Adipose tissue (tissue), 3 donors: ENCODE data around the gene RPL22. TPM values are rescaled to one million over a fixed set of nuclear protein-coding genes. Genes with fewer than 3 reads are reported as not detected.

ENCODE experiments used
- H3K27ac ChIP-seq: one replicate; pipeline ENCODE4 v1.5.1; 2013; ENCODE audit warnings: low read depth, low read length
- WGBS, 3 donors: extraction: QIAGEN DNeasy Blood & Tissue Kit; methylation state at CpG; one replicate each; pipeline ENCODE4 v1.1.7; 2013; 5-methylcytosine and 5-hydroxymethylcytosine counted together
- polyA plus RNA-seq, 3 donors: library from polyadenylated mRNA; stranded (reverse); fragments of 200-250 nt; gene quantifications; one replicate each; pipeline ENCODE4 v1.2.3, GENCODE V29; 2013
- donor health status: healthy with polysubstance abuse.
- donor health status: Bipolar disorder and iron deficiency.
- donor health status: healthy.

The RPL22 gene
- polyA plus RNA-seq, 3 donors, result 159 to 575 (median 286) TPM

DNA sequence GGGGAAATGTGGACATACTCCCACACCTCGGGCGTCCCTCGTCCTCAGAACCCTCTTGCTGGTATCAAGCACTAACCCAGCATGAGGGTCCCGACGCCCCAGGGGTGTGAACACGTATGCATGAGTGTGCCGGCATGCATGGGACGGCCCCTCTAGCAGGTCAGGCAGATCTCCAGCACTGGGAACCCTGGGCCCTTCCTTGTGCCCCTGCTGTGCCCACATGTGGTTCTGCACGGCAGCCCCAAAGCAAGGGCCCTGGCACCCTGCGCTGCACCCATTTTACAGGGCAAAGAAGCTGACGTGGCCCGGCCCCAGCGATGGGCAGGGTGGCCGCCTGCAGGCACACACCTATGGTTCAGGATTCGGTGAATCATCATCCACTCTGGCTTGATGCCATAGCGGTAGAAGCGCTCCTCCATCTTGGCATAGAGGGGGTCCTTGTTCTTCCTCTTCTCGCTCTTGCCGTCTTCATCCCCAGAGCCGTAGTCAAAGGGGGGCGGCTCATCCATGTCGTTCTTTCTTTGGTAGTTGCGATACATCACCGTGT, 53.5 kb downstream of the RPL22 start:
- 83 to 86% (median 86%) methylated on average over 24 of the region's 24 CpGs for WGBS, 3 donors
- H3K27ac ChIP-seq, result no peak overlapping the region

DNA sequence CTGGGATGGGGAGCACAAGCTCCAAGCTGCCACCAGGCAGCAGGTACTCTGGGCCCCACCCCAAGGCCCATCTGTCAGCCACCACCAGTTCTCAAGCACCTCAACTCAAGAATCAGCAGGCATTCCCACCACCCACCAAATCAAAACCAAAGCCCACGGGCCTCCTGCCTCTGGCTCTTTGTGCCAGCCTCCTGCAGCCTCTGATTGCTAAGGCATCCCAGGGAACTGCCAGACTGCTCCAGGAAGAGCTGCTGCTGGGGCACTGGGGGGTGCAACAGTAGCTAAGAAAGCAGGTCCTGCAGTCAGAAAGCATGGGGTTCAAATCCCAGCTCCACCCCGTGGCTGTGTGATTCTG, 54.0 kb downstream of the RPL22 start:
- no peak overlapping the region for H3K27ac ChIP-seq

GRCh38 chr1:6144647-6145395, 54.6 kb downstream of the RPL22 start:
- 24 to 59% (median 42%) methylated on average over 16 of the region's 16 CpGs for WGBS, 3 donors
- no peak overlapping the region for H3K27ac ChIP-seq

More for the DNA sequence above, 54.0 kb downstream of the RPL22 start:
- 44 to 82% (median 66%) methylated on average over 2 of the region's 2 CpGs for WGBS, 3 donors

DNA sequence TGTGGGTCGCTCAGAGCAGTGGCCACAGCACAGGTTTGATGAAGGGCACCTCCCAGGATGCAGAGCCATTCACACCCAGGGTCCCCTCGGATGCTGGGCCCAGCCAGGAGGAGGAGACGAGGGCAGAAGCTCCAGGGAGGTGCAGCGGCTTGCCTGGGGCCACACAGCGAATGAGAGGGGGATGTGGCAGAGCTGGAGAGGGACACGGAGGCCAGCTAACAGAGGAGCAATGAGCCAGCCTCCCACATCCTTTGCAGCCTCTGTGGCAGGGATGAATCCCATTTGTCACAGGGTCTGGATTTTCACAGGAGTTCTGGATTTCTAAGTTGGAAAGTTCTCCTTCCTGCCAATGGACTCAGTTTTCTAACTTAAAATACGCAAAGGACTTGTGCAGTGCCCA, 55.2 kb downstream of the RPL22 start:
- no peak overlapping the region for H3K27ac ChIP-seq
- WGBS, 3 donors, result 63 to 79% (median 70%) methylated on average over 7 of the region's 7 CpGs

DNA sequence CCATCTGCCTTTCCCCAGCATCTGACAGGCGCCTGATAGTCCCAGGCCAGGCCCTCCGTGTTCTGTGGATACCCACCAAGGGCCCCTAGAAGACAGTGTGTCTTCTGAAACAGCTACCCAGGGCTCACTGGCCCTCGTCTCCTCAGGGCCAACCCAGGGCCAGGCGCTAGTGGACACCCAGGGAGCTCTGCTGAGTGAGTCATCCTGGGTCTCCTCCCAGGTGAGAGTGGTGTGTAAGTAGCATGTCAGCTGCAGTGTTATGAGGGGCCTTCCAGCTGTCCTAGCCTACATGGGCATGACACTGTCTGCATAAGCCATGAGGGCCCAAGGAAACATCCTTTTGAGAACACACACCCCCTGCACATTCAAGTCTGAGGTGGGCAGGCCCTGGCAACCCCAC, 56.0 kb downstream of the RPL22 start:
- 73 to 87% (median 85%) methylated on average over 4 of the region's 4 CpGs for WGBS, 3 donors
- H3K27ac ChIP-seq, result no peak overlapping the region

DNA sequence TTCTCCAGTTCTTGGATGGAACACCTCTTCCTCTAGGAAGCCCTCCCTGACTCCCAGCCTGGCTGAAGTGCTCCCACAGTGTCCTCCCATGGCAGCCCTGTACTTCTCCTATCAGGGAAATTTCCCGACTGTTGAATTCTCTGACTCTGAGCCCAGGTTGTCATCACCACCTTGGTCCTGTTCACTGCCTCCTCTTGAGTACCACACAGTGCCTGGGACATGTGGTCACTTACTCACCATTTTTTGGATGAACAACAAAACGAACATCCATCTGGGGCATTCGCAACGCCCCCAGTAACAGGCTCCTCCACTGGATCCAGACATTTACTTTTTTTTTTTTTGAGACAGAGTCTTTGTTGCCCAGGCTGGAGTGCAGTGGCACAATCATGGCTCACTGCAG, 56.7 kb downstream of the RPL22 start:
- 72 to 82% (median 79%) methylated on average over 4 of the region's 4 CpGs for WGBS, 3 donors
- no peak overlapping the region for H3K27ac ChIP-seq

DNA sequence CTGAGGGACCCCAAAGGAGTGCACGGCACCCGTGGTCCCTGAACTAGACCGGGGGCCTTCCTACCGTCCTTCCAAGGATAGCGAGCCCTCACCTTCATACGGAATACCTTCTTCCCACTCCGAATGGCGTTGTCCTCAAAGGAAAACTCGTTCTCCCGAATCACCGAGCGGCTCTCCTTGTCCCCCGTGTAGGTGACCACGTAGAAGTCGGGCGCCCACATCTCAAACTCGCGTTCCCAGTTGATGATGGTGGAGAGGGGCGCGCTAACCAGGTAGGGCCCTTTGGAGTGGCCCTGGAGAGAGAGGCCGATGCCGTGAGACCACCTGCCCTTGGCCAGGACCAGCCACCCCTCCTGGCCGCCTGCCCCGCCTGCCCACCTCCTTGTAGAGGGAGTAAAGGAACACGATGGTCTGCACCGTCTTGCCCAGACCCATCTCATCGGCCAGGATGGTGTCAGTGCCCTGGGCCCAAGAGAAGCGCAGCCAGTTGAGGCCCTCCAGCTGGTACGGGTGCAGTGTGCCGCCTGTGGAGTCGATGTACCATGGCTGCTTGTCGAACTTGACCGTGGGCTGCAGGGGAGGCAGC, 57.3 kb downstream of the RPL22 start:
- 84 to 94% (median 94%) methylated on average over 33 of the region's 33 CpGs for WGBS, 3 donors
- no peak overlapping the region for H3K27ac ChIP-seq

- WGBS, 3 donors, result 32 to 40% (median 34%) methylated on average over 7 of the region's 7 CpGs
- H3K27ac ChIP-seq, result no peak overlapping the region
These were observed 57.8 kb downstream of the RPL22 start for GRCh38 chr1:6141592-6141991.

GRCh38 chr1:6140413-6140812, 59.0 kb downstream of the RPL22 start:
- no peak overlapping the region for H3K27ac ChIP-seq
- WGBS, 3 donors, result 73 to 83% (median 81%) methylated on average over 2 of the region's 2 CpGs

DNA sequence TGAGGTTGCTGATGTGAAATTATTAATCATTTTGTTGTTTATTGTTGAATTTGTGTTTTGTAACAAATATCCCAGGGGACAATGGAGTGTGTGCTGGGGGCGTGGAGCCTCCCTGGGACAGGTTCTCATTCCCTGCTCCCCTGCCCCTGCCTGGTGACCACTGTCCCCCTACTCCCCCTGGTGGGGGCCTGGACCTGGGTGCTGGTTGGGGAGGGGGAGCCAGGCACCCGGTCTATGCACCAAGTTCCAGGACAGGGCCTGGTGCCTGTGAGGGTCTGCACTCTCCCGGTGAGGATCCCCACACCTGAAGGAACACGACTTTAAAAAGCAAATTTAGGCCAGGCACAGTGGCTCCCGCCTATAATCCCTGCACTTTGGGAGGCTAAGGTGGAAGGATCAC, 61.6 kb downstream of the RPL22 start:
- 61 to 80% (median 67%) methylated on average over 5 of the region's 5 CpGs for WGBS, 3 donors
- H3K27ac ChIP-seq, result no peak overlapping the region

- H3K27ac ChIP-seq, result no peak overlapping the region
- 78 to 87% (median 84%) methylated on average over 15 to 16 of the region's 16 CpGs for WGBS, 3 donors
These were observed 62.7 kb downstream of the RPL22 start for GRCh38 chr1:6136516-6137220.

Other genes with a start within 250 kb of the RPL22 start
- gene NPHP4, start 207.2 kb downstream of the RPL22 start, polyA plus RNA-seq, result 10 to 100 TPM in 1 of 3 donors, 1 to 10 TPM in 2; 5.0 to 14.3 (median 6.4) TPM
- gene KCNAB2, start 153.7 kb downstream of the RPL22 start, polyA plus RNA-seq, result 10 to 100 TPM in 1 of 3 donors, 1 to 10 TPM in 2; 3.0 to 11.4 (median 8.1) TPM
- gene CHD5, start 19.3 kb downstream of the RPL22 start, polyA plus RNA-seq, result under 1 TPM; 0.09 to 0.16 (median 0.11) TPM
- gene RNF207, start 6.5 kb upstream of the RPL22 start, polyA plus RNA-seq, result 10 to 100 TPM in 1 of 3 donors, 1 to 10 TPM in 2; 7.5 to 13.7 (median 9.7) TPM
- 10 to 100 TPM; 12.7 to 33.3 (median 30.6) TPM for gene ICMT, start 36.4 kb upstream of the RPL22 start, polyA plus RNA-seq
- gene HES3, start 44.6 kb upstream of the RPL22 start, polyA plus RNA-seq, result not detected
- 10 to 100 TPM in 2 of 3 donors, 1 to 10 TPM in 1; 3.7 to 21.8 (median 12.3) TPM for gene GPR153, start 61.5 kb upstream of the RPL22 start, polyA plus RNA-seq
- 10 to 100 TPM in 2 of 3 donors, 1 to 10 TPM in 1; 6.5 to 13.8 (median 11.0) TPM for gene ACOT7, start 194.2 kb upstream of the RPL22 start, polyA plus RNA-seq
- under 1 TPM in 2 of 3 donors, not detected in 1; 0.01 to 0.18 TPM for gene HES2, start 220.3 kb upstream of the RPL22 start, polyA plus RNA-seq
- gene ESPN, start 225.2 kb upstream of the RPL22 start, polyA plus RNA-seq, result 1 to 10 TPM in 1 of 3 donors, under 1 TPM in 2; 0.20 to 1.2 (median 0.28) TPM